ENCODE results near the gene PIP4K2A.

Gene PIP4K2A

DNA sequence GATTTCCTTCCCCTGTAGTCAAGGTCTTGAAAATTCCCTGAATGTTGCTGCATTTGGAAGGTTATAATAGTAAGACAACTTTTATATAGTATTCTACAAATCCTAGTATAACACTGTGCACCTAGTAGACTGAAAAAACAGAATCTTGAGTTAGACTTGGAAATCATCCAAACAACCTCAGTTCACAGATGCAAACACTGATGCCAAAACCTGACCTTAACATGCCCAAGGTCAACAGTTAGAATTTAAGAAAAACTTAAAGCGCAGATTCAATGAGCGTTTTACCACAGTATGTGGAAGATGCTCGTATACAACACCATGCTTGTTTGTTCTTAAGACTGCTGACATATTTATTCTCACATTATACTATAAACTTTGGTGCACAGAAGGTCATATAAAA is 3.0 kb downstream of the PIP4K2A start:
- H3K4me3 ChIP-seq (ENCODE audit: low read depth in 1 of 2, low read length in 2 of 2) = peak overlapping the region in 1 of 2 donors; percentile 5
- no peaks in the 10 kb centered on the region for H3K9me3 ChIP-seq (ENCODE audit: control insufficient read depth in 1 of 2, low read length in 2 of 2)
- peaks cover 0 to 12% of the 10 kb centered on the region in 2 donors for H3K4me1 ChIP-seq (ENCODE audit: control insufficient read depth in 1 of 2, insufficient read depth in 2 of 2, low read length in 2 of 2)
- H3K36me3 ChIP-seq (ENCODE audit: control insufficient read depth in 1 of 2, insufficient read depth in 2 of 2, low read length in 2 of 2) = no peaks in the 10 kb centered on the region
- H3K27me3 ChIP-seq (ENCODE audit: control insufficient read depth in 1 of 2, insufficient read depth in 2 of 2, low read length in 2 of 2) = no peaks in the 10 kb centered on the region
- H3K9ac ChIP-seq (ENCODE audit: low read depth in 1 of 2, low read length in 2 of 2) = no peak overlapping the region
- no peak overlapping the region for H3K27ac ChIP-seq (ENCODE audit: low read depth, low read length)

DNA sequence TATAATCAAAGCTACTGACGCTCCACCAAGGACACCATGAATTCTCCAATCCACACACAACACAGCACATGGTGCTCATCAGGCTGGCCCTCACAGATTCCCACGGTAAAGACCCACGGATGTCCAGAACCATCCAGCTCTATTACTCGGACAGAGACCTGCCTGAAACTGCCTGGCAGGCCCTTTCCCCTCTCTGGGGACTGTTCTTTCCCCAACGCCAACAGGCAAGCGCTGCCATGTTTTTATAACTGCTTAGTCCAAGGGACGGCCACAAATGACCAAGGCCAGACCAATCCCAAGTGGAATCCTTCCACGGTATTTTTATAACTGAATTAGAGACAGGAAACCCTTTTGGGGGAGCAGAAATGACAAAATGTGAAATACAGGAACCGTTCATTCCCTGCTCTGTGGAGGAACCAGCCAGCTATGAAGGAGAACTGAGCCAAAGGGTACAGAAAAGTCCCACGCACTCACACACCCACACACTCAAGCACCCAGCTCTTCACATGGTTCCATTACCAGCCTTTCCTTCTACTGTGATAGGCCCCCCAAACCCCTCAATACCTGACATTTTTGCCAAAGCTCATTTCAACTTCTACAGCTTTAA is 4.1 kb downstream of the PIP4K2A start:
- H3K4me3 ChIP-seq (ENCODE audit: low read depth in 1 of 2, low read length in 2 of 2) = no peak overlapping the region
- H3K36me3 ChIP-seq (ENCODE audit: control insufficient read depth in 1 of 2, insufficient read depth in 2 of 2, low read length in 2 of 2) = no peaks in the 10 kb centered on the region
- no peaks in the 10 kb centered on the region for H3K9me3 ChIP-seq (ENCODE audit: control insufficient read depth in 1 of 2, low read length in 2 of 2)
- no peak overlapping the region for H3K27ac ChIP-seq (ENCODE audit: low read depth, low read length)
- H3K9ac ChIP-seq (ENCODE audit: low read depth in 1 of 2, low read length in 2 of 2) = no peak overlapping the region
- no peaks in the 10 kb centered on the region for H3K27me3 ChIP-seq (ENCODE audit: control insufficient read depth in 1 of 2, insufficient read depth in 2 of 2, low read length in 2 of 2)
- H3K4me1 ChIP-seq (ENCODE audit: control insufficient read depth in 1 of 2, insufficient read depth in 2 of 2, low read length in 2 of 2) = peaks cover 0 to 12% of the 10 kb centered on the region in 2 donors

DNA sequence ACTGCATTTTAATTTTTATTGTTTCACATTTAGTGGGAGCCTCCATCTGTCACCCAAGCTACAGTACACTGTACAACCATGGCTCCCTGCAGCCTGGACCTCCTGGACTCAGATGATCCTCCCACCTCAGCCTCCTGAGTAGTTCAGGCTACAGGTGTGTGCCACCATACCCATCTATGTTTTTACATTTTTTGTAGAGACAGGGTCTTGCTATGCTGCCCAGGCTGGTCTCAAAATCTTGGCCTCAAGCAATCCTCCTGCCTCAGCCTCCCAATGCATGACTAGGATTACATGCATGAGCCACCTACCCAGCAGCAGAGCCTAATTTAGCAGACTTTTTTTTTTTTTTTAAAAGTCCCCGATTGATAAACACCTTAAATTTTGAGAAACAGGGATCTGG is 5.6 kb downstream of the PIP4K2A start:
- H3K9me3 ChIP-seq (ENCODE audit: control insufficient read depth in 1 of 2, low read length in 2 of 2) = no peaks in the 10 kb centered on the region
- peaks cover 4 to 6% of the 10 kb centered on the region in 2 donors for H3K4me1 ChIP-seq (ENCODE audit: control insufficient read depth in 1 of 2, insufficient read depth in 2 of 2, low read length in 2 of 2)
- no peak overlapping the region for H3K27ac ChIP-seq (ENCODE audit: low read depth, low read length)
- no peak overlapping the region for H3K9ac ChIP-seq (ENCODE audit: low read depth in 1 of 2, low read length in 2 of 2)
- H3K4me3 ChIP-seq (ENCODE audit: low read depth in 1 of 2, low read length in 2 of 2) = no peak overlapping the region
- no peaks in the 10 kb centered on the region for H3K36me3 ChIP-seq (ENCODE audit: control insufficient read depth in 1 of 2, insufficient read depth in 2 of 2, low read length in 2 of 2)
- no peaks in the 10 kb centered on the region for H3K27me3 ChIP-seq (ENCODE audit: control insufficient read depth in 1 of 2, insufficient read depth in 2 of 2, low read length in 2 of 2)

DNA sequence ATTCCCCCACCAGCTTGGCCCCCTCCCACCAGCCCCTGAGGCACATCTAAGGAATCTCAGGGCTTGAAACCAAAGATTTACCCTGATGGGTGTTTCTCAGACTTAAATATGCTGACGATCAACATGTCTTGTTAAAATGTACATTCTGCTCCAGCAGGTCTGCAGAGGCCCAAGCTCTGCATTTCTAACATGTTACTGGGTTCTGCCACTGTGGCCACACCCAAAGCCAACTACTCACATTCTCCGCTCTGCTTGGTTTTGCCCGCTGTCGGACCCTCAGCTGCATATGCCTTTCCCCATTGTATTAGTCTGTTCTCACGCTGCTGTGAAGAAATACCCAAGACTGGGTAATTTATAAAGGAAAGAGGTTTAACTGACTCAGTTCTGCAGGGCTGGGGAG is 8.9 kb downstream of the PIP4K2A start:
- no peaks in the 10 kb centered on the region for H3K27me3 ChIP-seq (ENCODE audit: control insufficient read depth in 1 of 2, insufficient read depth in 2 of 2, low read length in 2 of 2)
- H3K9ac ChIP-seq (ENCODE audit: low read depth in 1 of 2, low read length in 2 of 2) = no peak overlapping the region
- no peak overlapping the region for H3K27ac ChIP-seq (ENCODE audit: low read depth, low read length)
- peaks cover 18 to 25% of the 10 kb centered on the region in 2 donors for H3K4me1 ChIP-seq (ENCODE audit: control insufficient read depth in 1 of 2, insufficient read depth in 2 of 2, low read length in 2 of 2)
- H3K9me3 ChIP-seq (ENCODE audit: control insufficient read depth in 1 of 2, low read length in 2 of 2) = no peaks in the 10 kb centered on the region
- H3K4me3 ChIP-seq (ENCODE audit: low read depth in 1 of 2, low read length in 2 of 2) = no peak overlapping the region
- no peaks in the 10 kb centered on the region for H3K36me3 ChIP-seq (ENCODE audit: control insufficient read depth in 1 of 2, insufficient read depth in 2 of 2, low read length in 2 of 2)

DNA sequence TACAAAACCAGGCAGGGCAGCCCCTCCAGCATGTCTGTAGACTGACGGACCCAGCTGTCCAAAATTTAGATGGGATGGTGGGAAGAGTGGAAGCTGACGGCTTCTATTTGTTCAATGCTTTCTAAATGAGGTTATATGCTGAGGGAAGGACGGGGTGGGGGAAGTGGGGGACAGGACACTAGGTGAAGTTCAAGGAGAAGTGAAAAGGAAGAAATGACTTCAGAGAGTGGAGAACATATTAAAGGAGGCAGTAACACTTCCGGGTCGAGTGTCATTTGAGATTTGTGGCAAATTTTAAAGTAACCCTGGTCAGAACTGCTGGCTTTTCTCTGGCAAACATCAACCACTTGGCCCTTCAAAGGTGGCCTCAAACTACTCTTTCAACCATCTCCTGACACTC is 9.4 kb downstream of the PIP4K2A start:
- no peak overlapping the region for H3K9ac ChIP-seq (ENCODE audit: low read depth in 1 of 2, low read length in 2 of 2)
- H3K27ac ChIP-seq (ENCODE audit: low read depth, low read length) = no peak overlapping the region
- peaks cover 23 to 31% of the 10 kb centered on the region in 2 donors for H3K4me1 ChIP-seq (ENCODE audit: control insufficient read depth in 1 of 2, insufficient read depth in 2 of 2, low read length in 2 of 2)
- no peaks in the 10 kb centered on the region for H3K36me3 ChIP-seq (ENCODE audit: control insufficient read depth in 1 of 2, insufficient read depth in 2 of 2, low read length in 2 of 2)
- no peaks in the 10 kb centered on the region for H3K9me3 ChIP-seq (ENCODE audit: control insufficient read depth in 1 of 2, low read length in 2 of 2)
- H3K27me3 ChIP-seq (ENCODE audit: control insufficient read depth in 1 of 2, insufficient read depth in 2 of 2, low read length in 2 of 2) = no peaks in the 10 kb centered on the region
- no peak overlapping the region for H3K4me3 ChIP-seq (ENCODE audit: low read depth in 1 of 2, low read length in 2 of 2)

DNA sequence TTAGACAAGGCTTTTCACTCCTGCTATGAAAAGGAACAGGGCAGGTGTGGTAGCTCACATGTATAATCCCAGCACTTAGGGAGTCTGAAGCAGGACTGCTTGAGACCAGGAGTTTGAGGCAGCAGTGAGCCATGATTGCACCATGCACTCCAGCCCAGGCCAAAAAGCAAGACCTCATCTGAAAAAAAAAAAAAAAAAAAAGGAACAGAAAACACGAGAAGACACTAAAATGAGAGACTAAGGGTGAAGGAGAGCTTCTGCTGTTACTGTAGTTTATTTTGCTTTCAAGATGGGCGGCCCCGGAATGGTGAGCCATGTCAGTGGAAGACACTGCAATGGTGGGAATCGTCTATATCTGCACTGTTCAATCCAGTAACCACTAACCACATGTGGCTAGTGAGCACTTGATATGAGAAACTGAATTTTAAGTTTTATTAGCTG is 9.9 kb downstream of the PIP4K2A start:
- H3K27me3 ChIP-seq (ENCODE audit: control insufficient read depth in 1 of 2, insufficient read depth in 2 of 2, low read length in 2 of 2) = no peaks in the 10 kb centered on the region
- H3K36me3 ChIP-seq (ENCODE audit: control insufficient read depth in 1 of 2, insufficient read depth in 2 of 2, low read length in 2 of 2) = no peaks in the 10 kb centered on the region
- H3K9ac ChIP-seq (ENCODE audit: low read depth in 1 of 2, low read length in 2 of 2) = no peak overlapping the region
- no peak overlapping the region for H3K4me3 ChIP-seq (ENCODE audit: low read depth in 1 of 2, low read length in 2 of 2)
- no peak overlapping the region for H3K27ac ChIP-seq (ENCODE audit: low read depth, low read length)
- no peaks in the 10 kb centered on the region for H3K9me3 ChIP-seq (ENCODE audit: control insufficient read depth in 1 of 2, low read length in 2 of 2)
- H3K4me1 ChIP-seq (ENCODE audit: control insufficient read depth in 1 of 2, insufficient read depth in 2 of 2, low read length in 2 of 2) = peaks cover 25 to 35% of the 10 kb centered on the region in 2 donors

DNA sequence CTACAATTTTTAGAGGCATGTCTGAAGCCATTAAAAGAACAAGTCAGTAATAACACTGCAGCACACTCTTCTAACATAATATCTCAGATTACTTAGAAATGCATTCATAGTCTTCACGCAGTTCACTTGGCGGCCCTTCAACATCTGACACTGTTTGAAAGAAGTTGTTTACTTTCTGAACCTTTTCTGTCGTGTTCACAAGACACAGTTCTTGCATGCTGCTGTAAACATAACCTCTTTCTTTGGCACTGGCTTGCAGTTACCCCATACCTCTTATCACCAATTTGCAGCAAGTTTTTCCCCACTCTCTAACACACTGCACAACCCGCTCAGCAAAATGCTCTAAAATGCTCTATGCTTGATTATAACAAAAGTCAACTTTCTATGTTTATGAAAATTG is 12.0 kb downstream of the PIP4K2A start:
- Histone ChIP-seq H3K9me3 (ENCODE audit: control insufficient read depth in 1 of 2, low read length in 2 of 2) (no peaks in the 10 kb centered on the region), H3K4me3 (ENCODE audit: low read depth in 1 of 2, low read length in 2 of 2) (no peak overlapping the region), H3K27me3 (ENCODE audit: control insufficient read depth in 1 of 2, insufficient read depth in 2 of 2, low read length in 2 of 2) (no peaks in the 10 kb centered on the region), H3K27ac (ENCODE audit: low read depth, low read length) (no peak overlapping the region), H3K36me3 (ENCODE audit: control insufficient read depth in 1 of 2, insufficient read depth in 2 of 2, low read length in 2 of 2) (no peaks in the 10 kb centered on the region), H3K9ac (ENCODE audit: low read depth in 1 of 2, low read length in 2 of 2) (no peak overlapping the region), H3K4me1 (ENCODE audit: control insufficient read depth in 1 of 2, insufficient read depth in 2 of 2, low read length in 2 of 2) (peaks cover 25 to 40% of the 10 kb centered on the region in 2 donors)

DNA sequence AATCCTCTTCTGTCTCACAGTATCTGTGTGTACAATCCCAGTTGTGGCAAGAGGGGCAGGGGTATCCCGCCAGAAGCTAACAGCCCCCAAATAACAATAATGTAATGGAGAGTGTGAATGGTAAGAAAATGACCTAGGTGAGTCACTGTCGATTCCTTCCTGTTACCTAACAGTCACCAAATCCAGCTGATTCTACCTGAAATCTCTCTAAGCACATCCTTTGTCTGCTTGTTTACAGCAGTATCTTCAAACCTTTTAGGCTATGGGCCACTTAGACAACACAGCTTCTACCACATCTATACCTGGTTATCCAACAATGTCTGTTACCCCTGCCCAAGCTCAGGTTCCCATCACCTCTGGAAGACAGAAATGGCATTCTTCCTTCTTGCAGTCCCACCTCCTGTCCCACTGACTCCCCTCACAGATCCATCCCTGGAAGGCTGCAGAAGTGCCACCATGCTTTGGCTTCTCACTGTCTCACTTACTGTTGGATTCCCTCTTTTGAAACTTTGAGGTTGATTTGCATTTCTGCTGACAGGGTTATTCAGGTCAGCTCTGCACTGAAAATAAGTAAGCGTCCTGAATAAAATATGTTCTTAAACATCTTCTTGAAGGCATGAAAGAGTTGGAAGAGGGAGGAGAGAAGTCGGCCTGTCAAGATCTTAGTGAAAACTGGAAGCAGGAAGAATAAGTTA is 13.1 kb downstream of the PIP4K2A start:
- Histone ChIP-seq H3K27ac (ENCODE audit: low read depth, low read length) (no peak overlapping the region), H3K9ac (ENCODE audit: low read depth in 1 of 2, low read length in 2 of 2) (no peak overlapping the region), H3K4me3 (ENCODE audit: low read depth in 1 of 2, low read length in 2 of 2) (no peak overlapping the region), H3K36me3 (ENCODE audit: control insufficient read depth in 1 of 2, insufficient read depth in 2 of 2, low read length in 2 of 2) (no peaks in the 10 kb centered on the region), H3K9me3 (ENCODE audit: control insufficient read depth in 1 of 2, low read length in 2 of 2) (no peaks in the 10 kb centered on the region), H3K4me1 (ENCODE audit: control insufficient read depth in 1 of 2, insufficient read depth in 2 of 2, low read length in 2 of 2) (peaks cover 25 to 40% of the 10 kb centered on the region in 2 donors), H3K27me3 (ENCODE audit: control insufficient read depth in 1 of 2, insufficient read depth in 2 of 2, low read length in 2 of 2) (no peaks in the 10 kb centered on the region)

DNA sequence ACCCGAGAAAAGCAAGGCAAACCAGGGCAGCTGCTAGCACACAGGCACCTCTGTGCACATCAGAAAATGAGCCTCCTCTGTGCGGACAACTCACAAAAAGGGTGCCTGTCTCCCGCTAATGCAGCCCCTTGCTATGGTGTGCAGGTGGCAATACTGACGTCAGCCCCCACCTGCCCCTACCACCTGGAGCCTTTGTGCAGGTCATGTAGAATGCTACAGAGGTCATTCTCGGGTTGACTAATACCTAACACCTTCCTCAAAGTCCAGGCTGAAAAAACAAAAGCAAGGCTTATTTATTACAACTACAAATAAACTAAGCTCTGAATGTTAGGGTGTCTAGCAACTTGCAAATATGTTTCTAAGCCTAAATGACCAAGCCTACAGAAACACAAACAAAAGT is 13.9 kb downstream of the PIP4K2A start:
- no peak overlapping the region for H3K4me3 ChIP-seq (ENCODE audit: low read depth in 1 of 2, low read length in 2 of 2)
- H3K4me1 ChIP-seq (ENCODE audit: control insufficient read depth in 1 of 2, insufficient read depth in 2 of 2, low read length in 2 of 2) = peaks cover 25 to 40% of the 10 kb centered on the region in 2 donors
- no peak overlapping the region for H3K9ac ChIP-seq (ENCODE audit: low read depth in 1 of 2, low read length in 2 of 2)
- no peaks in the 10 kb centered on the region for H3K9me3 ChIP-seq (ENCODE audit: control insufficient read depth in 1 of 2, low read length in 2 of 2)
- H3K27me3 ChIP-seq (ENCODE audit: control insufficient read depth in 1 of 2, insufficient read depth in 2 of 2, low read length in 2 of 2) = no peaks in the 10 kb centered on the region
- H3K36me3 ChIP-seq (ENCODE audit: control insufficient read depth in 1 of 2, insufficient read depth in 2 of 2, low read length in 2 of 2) = no peaks in the 10 kb centered on the region
- no peak overlapping the region for H3K27ac ChIP-seq (ENCODE audit: low read depth, low read length)

DNA sequence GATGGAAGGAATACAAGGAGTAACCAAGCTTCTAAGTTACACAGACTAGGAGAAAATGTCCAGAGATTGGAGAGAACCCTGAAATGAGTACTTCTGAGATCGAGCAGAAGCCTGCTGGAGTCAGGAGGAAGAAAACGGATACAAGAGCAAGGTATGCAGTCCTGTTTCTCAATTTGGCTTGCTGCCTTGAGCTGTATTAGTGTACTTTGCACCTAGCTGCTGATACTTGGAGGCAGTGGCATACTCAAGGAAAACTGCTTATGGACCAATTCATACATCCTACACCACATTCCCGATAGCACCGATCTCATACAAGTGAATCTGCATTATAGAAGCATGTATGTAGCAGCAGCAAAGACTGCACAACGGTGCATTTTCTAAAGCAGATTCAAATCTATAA is 14.4 kb downstream of the PIP4K2A start:
- Histone ChIP-seq H3K36me3 (ENCODE audit: control insufficient read depth in 1 of 2, insufficient read depth in 2 of 2, low read length in 2 of 2) (no peaks in the 10 kb centered on the region), H3K9ac (ENCODE audit: low read depth in 1 of 2, low read length in 2 of 2) (no peak overlapping the region), H3K4me1 (ENCODE audit: control insufficient read depth in 1 of 2, insufficient read depth in 2 of 2, low read length in 2 of 2) (peaks cover 25 to 40% of the 10 kb centered on the region in 2 donors), H3K27ac (ENCODE audit: low read depth, low read length) (no peak overlapping the region), H3K4me3 (ENCODE audit: low read depth in 1 of 2, low read length in 2 of 2) (no peak overlapping the region), H3K27me3 (ENCODE audit: control insufficient read depth in 1 of 2, insufficient read depth in 2 of 2, low read length in 2 of 2) (no peaks in the 10 kb centered on the region), H3K9me3 (ENCODE audit: control insufficient read depth in 1 of 2, low read length in 2 of 2) (no peaks in the 10 kb centered on the region)
